ENCODE data around the gene ITGAL. TPM values are rescaled to one million over a fixed set of nuclear protein-coding genes. Genes with fewer than 3 reads are reported as not detected.
"Not testable (repeated sequence)": the region's sequence is repeated elsewhere in the genome, so short reads cannot be mapped to it uniquely, and the experiment has no call there.

ITGAL gene
- total and polyA plus RNA-seq, 2 of the 13 experiments (the other 11 are each of a cell fraction or from before 2014, with no cell fraction given): 0.86 to 1.2 TPM

GRCh38 chr16:30540916-30541464 lies 68.4 kb downstream of the ITGAL start (continued):
- TF ChIP-seq SAFB2 (CRISPR knock-in tag; IDR thresholded peaks at IDR 0.05; ENCODE audit: borderline replicate concordance, low read depth): peak; percentile 58; the same call in 1 of the 2 replicates
- peak; percentile 99 for TF ChIP-seq ZNF121 (CRISPR knock-in tag; IDR thresholded peaks at IDR 0.05)
- peak; percentile 93 for TF ChIP-seq MED8 (CRISPR knock-in tag; IDR thresholded peaks at IDR 0.05; ENCODE audit: insufficient replicate concordance)
- TF ChIP-seq, protein P1, sequence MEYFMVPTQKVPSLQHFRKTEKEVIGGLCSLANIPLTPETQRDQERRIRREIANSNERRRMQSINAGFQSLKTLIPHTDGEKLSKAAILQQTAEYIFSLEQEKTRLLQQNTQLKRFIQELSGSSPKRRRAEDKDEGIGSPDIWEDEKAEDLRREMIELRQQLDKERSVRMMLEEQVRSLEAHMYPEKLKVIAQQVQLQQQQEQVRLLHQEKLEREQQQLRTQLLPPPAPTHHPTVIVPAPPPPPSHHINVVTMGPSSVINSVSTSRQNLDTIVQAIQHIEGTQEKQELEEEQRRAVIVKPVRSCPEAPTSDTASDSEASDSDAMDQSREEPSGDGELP (IDR thresholded peaks at IDR 0.05; ENCODE audit: borderline replicate concordance, low read depth): peak; percentile 52; the same call in 1 of the 2 replicates
- TF ChIP-seq ZNF20 (CRISPR knock-in tag; IDR thresholded peaks at IDR 0.05): 0 out of 2 replicates have a peak, but pooled peaks have one; percentile 35
- TF ChIP-seq ATF1 (CRISPR knock-in tag; IDR thresholded peaks at IDR 0.05): peak; percentile 73; the same call in 1 of the 2 replicates
- 0 out of 2 replicates have a peak, but pooled peaks have one; percentile 35 for TF ChIP-seq ZBTB46 (CRISPR knock-in tag; IDR thresholded peaks at IDR 0.05; ENCODE audit: borderline replicate concordance)
- 0 out of 2 replicates have a peak, but pooled peaks have one; percentile 71 for TF ChIP-seq KLF9 (CRISPR knock-in tag; IDR thresholded peaks at IDR 0.05; ENCODE audit: low read depth)
- TF ChIP-seq MTA1 (CRISPR knock-in tag; IDR thresholded peaks at IDR 0.05; ENCODE audit: borderline replicate concordance): peak; percentile 20; the same call in 1 of the 2 replicates
- not testable (repeated sequence) for TF ChIP-seq TCF12 (IDR thresholded peaks at IDR 0.05)
- peak; percentile 90; the same call in 1 of the 2 replicates for TF ChIP-seq TCF12 (CRISPR knock-in tag; IDR thresholded peaks at IDR 0.05)
- peak; percentile 96; the same call in 1 of the 2 replicates for TF ChIP-seq MEIS1 (CRISPR knock-in tag; IDR thresholded peaks at IDR 0.05; ENCODE audit: borderline replicate concordance)
- peak; percentile 52 for TF ChIP-seq SPEN (CRISPR knock-in tag; IDR thresholded peaks at IDR 0.05; ENCODE audit: low read depth)
- TF ChIP-seq CEBPG (CRISPR knock-in tag; IDR thresholded peaks at IDR 0.05): peak; percentile 73
- peak; percentile 69; the same call in 1 of the 2 replicates for TF ChIP-seq ZNF746 (CRISPR knock-in tag; IDR thresholded peaks at IDR 0.05)
- peak; percentile 81; the same call in 1 of the 2 replicates for TF ChIP-seq ZBTB7A (CRISPR knock-in tag; IDR thresholded peaks at IDR 0.05)
- peak; percentile 96 for TF ChIP-seq PHF21A (CRISPR knock-in tag; IDR thresholded peaks at IDR 0.05)
- TF ChIP-seq, protein P2, sequence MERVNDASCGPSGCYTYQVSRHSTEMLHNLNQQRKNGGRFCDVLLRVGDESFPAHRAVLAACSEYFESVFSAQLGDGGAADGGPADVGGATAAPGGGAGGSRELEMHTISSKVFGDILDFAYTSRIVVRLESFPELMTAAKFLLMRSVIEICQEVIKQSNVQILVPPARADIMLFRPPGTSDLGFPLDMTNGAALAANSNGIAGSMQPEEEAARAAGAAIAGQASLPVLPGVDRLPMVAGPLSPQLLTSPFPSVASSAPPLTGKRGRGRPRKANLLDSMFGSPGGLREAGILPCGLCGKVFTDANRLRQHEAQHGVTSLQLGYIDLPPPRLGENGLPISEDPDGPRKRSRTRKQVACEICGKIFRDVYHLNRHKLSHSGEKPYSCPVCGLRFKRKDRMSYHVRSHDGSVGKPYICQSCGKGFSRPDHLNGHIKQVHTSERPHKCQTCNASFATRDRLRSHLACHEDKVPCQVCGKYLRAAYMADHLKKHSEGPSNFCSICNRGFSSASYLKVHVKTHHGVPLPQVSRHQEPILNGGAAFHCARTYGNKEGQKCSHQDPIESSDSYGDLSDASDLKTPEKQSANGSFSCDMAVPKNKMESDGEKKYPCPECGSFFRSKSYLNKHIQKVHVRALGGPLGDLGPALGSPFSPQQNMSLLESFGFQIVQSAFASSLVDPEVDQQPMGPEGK (CRISPR knock-in tag; IDR thresholded peaks at IDR 0.05): peak; percentile 89
- peak; percentile 92 for TF ChIP-seq HDAC2 (CRISPR knock-in tag; IDR thresholded peaks at IDR 0.05)
- TF ChIP-seq ZHX1 (CRISPR knock-in tag; IDR thresholded peaks at IDR 0.05; ENCODE audit: low read depth): peak; percentile 78; the same call in 1 of the 2 replicates
